Hematopoietic multipotent progenitor cell treated with erythropoietin and hydrocortisone succinate and interleukin-3 and kit ligand, for 4 days (in vitro differentiated cells): ENCODE measurements around the gene LEUTX.
"Not testable (repeated sequence)": the region's sequence is repeated elsewhere in the genome, so short reads cannot be mapped to it uniquely, and the experiment has no call there.

Experiments
- DNase-seq: peaks from one replicate; pipeline ENCODE4 v3.0.0-alpha.2; 2015

The LEUTX gene, protein sequence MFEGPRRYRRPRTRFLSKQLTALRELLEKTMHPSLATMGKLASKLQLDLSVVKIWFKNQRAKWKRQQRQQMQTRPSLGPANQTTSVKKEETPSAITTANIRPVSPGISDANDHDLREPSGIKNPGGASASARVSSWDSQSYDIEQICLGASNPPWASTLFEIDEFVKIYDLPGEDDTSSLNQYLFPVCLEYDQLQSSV

DNA sequence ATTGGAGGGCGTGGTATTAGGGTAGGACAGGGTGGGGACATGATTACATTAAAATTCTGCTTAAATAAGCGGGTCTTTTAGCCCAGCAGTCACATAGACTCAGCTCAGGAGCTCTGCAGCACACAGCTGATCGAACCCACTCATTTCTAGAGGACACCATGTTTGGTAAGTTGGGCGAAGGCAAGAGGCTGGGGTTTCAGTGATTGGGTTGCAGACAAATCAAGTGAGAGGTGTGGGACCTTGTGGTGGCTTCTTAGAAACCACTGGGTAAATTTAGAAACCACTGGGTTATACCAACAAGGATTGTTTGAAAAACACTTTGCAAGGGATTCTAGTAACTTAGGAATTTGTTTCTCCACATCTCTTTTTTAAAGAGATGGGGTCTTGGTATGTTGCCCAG, at the start of gene LEUTX:
LEUTX (plus strand) TSS at position 92 of the 400 bp plus-strand sequence; CDS start at position 159, 67 bp downstream.
- DNase-seq = no peak

DNA sequence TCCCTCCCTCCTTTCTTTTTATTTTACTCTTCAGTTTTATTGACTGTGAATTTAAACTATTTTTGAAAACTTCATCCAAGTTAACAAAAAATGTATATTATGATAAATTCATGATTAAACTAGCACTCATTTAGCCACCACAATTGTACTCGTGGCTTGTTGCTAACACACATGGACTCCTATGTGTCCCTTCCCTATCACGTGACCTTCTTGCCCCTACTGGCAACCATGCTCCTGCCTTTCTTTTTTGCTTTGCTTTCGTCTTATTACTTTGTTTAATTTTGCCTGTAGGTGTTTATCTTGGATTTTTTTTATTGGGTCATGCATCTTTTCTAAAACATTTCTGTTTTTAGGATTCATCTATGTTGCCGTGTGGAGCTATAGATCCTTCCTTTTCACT, 49.1 kb upstream of the LEUTX start:
- peak; percentile 29 for DNase-seq

DNA sequence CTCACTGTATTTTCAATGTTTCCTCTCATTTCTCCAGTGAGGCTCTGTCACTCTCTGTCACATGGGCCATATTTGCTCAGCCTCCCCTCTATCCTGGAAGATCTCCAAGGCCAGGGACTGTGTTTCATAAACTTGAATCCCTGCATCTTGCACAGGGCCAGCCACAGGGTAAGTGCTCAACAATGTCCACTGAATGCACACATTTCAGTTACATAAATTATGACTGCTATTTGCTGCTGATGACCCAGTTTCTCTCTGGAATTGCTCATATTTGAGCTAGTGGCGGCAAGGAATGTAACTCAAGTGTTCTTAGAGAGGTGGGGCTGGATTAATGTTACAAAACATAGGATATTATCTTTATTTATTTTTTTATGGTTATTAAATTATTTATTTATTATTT, 47.0 kb upstream of the LEUTX start:
- DNase-seq = no peak

DNA sequence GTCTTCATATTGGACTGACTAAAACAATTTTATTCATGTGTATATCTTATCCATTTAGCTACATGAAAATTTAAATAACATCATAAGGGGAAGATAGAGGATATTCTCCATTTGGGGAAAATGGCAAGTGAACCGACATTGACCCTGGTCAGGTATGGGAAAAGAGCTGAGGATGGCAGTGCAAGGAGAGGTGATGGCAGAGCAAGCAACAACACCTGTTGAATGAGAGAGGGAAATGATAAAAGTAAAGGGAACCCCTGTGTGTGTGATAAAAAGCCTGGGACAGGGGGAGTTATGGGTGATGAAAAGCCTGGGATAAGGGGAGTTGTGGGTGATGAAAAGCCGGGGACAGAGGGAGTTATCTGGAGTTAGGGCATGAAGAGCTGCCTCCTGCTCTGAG, 44.8 kb upstream of the LEUTX start:
- no peak for DNase-seq

DNA sequence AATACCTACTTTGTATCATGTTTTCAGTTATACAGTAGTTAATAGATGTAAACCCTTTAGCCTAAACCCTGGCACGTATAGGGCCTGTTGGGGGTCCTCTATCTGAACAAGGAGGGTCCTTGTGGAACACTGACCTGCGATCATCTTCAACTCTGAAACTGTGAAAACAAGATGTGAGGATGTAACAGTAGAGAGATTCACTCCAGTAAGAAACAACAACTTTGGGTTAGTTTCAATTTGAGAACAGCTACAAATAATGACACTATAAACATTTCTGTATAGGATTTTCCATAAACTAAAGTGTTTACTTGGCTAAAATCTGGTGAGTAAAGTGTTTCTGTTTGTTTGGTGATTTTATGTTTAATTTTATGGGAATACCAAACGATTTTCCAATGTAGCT, 43.0 kb upstream of the LEUTX start:
- DNase-seq = no peak

DNA sequence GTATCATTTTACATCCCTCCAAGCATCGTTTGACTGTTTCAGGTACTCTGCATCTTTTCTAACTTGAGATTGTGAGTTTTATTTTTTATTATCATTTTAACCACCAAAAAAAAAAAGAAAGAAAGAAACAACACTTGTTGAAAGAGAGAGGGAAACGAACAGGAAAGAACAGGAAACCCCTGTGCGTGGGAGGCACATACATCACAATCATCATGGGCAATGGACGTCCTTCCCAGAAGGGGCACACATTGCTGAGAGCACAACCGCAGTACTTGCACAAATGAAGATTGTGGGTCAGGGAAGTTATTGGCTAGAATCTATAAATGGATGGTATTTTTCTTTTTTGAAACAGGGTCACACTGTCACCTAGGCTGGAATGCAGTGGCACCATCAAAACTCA, 42.6 kb upstream of the LEUTX start:
- DNase-seq = no peak

DNA sequence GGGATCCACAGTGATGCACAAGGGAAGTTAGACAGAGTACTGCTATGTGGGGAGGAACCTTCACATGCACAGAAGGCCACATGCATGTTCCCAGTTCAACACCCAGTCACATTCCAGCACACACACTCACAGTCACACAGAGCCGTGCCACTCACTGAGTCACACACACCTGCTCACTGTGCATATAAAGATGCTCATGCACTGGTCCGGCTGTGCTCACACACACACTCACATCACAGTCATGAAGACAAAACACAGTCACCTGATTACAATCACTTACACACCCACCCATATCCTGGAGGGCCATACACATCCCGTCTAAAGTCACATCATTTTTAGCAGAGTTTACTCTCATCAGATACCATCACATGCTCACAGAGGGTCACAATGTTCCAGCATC, 41.3 kb upstream of the LEUTX start:
- DNase-seq = no peak

DNA sequence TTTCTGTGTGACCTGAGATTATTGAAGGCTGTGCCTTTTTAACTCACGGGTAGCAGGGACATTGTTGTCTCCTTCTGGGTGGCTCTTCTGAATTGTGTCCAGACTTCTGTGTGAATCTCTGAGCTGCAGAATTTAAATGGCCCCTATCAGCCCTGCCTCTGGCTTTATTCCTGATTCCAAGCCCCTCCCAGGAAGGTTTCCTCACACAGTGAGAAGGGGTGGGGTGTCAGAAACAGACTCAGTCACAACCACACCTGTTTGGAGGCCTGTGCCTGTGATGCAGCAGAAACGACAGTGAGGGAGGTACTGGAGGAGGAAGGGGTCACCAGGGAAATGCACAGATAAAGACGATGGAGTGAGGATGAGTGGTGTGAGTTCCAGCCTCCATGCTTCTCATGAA, 40.8 kb upstream of the LEUTX start, which contains the start of gene CLC:
CLC (minus strand) TSS at position 139 of the 400 bp plus-strand sequence; CDS start at position 62, 77 bp downstream.
- peak; percentile 68 for DNase-seq

DNA sequence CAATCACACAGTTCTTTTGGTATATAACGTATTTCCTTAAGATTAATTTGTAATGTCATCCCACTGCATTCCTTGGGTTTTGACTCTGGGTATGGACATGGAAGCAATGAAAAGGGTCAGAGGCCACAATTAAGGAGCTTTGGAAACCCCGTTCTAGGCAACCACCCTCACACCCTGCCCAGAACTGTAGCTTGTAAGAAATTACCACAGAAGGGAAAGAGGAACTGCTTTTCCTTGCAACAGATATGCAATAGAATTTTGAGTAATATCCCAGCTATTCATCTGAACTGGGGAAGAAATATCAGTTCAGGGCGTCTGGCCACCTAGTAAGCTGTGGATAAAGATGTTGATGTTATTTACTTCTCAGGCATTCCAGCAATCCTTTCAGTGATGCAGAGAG, 39.8 kb upstream of the LEUTX start:
- DNase-seq = peak; percentile 56

DNA sequence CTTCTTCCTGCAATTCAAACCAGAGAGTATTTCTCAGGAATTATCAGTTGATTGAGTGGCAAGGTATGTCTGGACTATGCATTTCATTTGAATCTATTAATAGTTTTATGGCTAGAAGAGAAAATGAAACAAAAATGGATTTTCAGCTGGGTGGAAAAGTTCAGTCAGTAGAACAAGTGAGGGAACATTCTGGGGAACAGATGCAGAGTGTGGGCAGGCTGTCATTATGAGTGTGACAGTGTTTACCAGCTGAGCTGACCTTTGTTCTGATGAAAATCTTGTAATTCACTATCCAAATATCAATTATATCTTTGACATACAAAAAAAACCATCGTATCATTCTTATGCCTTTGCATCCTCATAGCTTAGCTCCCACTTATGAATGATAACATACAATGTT, 38.3 kb upstream of the LEUTX start:
- no peak for DNase-seq

DNA sequence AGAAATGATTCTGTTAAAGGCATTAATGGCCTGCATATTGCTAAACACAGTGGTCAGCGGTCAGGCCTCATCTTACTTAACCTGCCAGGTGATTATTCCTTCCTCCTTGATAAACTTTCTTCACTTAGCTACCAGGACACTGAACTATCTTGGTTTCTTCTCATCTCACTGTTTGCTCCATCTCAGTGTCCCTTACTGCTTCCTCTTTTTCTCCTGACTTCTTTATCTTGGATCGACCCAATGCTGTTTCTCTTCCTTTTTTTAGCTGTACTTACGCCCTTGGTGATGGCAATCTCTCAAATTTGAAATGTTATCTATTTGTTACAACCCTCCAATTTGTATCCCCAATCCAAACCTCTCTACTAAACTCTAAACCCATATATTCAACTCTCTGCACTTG, 33.0 kb upstream of the LEUTX start:
- DNase-seq = peak; percentile 79

DNA sequence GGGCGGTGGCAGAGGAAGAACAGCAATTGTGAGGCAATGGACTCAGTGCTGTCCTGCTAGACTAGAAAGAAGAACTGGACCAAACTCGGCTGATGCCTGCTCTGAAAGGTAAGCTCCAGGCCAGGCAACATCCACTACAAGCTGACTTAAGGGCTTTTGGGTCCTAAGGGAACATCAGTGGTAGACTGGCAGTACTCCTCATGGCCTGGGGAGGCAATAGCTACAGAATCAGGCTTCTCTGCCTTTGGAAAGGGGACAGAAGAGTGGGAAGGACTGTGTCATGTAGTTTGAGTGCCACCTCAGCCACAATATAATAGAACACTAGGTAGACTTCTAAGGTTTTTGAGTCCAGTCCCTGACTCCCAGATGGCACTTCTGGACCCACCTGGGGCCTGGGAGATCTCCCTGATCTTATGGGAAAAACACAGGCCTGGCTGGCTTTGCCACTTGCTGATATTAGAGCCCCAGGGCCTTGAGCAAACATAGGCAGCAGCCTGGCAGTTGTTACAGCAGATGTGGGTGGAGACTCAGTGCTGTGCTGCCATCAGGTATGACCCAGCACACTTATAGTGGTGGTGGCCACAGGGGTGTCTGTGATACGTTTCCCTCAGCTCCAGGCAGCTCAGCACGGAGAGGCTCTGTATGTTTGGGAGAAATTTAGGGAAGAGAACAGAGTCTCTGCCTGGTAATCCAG, 31.7 kb upstream of the LEUTX start:
- DNase-seq = no peak

DNA sequence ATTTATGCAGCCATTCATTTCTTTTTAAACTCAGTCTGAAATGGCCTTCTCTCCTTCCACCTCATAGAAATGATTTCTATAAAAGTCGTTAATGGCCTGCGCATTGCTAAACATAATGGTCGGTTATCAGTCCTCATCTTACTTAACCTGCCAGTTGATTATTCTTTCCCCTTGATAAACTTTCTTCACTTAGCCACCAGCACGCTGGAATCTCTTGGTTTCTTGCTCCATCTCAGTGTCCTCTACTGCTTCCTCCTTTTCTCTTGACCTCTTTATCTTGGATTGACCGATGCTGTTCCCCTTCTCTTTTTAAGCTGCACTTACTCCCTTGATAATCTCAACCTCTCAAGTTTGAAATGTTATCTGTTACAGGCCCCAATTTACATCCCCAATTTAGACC, 28.7 kb upstream of the LEUTX start:
- peak; percentile 69 for DNase-seq

DNA sequence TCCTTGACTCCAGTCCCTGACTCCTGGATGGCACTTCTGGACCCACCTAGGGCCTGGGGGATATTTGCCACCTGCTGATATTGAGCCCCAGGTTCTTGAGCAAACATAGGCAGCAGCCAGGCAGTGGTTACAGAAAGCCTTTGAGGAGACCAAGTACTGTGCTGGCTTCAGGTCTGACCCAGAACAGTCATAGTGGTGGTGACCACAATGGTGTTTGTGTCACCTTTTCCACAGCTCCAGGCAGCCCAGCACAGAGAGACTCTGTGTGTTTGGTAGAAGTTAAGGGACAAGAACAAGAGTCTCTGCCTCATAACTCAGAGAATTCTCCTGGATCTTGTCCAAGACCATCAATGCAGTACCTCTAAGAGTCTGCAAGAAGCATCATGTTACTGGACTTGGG, 26.3 kb upstream of the LEUTX start:
- DNase-seq = no peak

DNA sequence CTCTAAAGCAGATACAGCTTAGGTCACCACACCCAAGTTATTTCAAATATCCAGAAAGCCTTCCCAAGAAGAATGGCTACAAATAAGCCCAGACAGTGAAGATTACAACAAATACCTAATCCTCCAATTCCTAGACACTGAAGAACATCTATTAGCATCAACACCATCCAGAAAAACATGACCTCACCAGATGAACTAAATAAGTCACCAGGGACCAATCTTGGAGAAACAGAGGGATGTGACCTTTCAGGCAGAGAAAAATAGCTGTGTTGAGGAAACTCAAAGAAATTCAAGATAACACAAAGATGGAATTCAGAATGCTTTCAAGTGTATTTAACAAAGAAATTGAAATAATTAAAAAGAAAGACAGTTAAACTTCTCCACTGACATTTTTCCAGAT, 25.9 kb upstream of the LEUTX start:
- no peak for DNase-seq

DNA sequence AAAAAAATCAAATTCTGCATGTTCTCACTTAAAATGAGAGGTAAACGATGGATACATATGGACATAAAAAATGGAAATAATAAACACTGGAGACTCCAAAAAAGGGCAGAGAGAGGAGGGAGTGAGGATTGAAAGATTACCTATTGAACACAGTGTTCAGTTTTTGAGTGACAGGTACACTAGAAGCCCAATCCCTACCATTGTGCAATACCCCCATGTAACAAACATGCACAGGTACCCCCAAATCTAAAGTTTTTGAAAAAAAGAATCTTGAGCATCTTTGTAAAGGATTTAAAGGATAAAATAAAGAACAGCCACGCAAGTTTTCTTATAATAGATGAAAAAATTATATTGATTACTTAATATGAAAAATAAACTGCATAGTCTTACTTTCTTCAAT, 24.1 kb upstream of the LEUTX start:
- DNase-seq = no peak

DNA sequence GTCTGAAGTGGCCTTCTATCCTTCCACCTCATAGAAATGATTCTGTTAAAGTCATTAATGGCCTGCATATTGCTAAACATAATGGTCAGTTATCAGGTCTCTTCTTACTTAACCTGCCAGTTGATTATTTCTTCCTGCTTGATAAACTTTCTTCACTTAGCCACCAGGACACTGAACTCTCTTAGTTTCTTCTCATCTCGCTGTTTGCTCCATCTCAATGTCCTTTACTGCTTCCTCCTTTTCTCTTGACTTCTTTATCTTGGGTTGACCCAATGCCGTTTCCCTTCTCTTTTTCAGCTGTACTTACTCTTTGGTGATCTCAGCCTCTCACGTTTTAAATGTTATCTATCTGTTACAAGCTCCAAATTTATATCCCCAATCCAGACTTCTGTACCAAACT, 23.7 kb upstream of the LEUTX start:
- peak; percentile 66 for DNase-seq

DNA sequence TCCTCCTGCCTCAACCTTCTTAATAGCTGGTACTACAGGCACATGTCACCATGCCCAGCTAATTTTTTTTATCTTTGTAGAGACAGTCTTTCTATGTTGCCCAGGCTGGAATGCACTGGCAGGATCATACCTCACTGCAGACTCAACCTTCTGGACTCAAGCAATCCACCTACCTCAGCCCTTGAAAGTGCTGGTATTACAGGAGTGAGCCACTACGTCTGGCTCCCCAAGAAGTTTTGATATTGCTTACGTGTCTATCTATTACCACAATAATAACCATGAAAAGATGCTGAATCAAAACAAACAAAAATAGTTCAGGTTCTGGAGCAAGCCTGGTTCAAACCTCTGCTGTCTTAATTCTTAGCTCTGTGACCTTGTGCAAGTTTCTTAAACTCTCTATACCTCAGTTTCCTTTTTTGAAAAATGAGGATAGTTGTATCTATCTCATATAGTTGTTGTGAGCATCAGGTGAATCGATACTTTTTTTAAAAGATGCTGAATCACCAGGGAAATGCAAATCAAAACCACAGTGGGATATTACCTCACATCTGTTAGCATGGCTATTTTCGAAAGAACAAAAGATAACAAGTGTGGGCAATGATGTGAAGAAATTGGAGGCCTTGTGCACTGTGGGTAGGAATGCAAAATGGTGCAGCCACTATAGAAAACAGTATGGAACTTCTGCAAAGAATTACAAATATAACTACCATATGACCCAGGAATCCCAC, 19.0 kb upstream of the LEUTX start:
- peak; percentile 64 for DNase-seq

DNA sequence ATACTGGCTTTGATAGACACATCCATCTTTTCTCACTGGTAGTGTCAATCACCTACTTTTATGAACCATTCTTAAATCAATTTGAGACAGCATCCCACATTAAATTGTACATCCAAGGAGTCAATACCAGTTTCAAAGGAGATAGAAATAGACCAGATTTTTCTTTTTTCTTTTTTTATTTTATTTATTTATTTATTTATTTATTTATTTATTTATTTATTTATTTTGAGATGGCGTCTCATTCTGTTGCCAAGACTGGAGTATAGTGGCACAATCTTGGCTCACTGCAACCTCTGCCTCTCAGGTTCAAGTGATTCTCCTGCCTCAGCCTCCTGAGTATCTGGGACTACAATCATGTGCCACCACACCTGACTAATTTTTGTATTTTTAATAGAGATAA, 16.8 kb upstream of the LEUTX start:
- DNase-seq = not testable (repeated sequence)

DNA sequence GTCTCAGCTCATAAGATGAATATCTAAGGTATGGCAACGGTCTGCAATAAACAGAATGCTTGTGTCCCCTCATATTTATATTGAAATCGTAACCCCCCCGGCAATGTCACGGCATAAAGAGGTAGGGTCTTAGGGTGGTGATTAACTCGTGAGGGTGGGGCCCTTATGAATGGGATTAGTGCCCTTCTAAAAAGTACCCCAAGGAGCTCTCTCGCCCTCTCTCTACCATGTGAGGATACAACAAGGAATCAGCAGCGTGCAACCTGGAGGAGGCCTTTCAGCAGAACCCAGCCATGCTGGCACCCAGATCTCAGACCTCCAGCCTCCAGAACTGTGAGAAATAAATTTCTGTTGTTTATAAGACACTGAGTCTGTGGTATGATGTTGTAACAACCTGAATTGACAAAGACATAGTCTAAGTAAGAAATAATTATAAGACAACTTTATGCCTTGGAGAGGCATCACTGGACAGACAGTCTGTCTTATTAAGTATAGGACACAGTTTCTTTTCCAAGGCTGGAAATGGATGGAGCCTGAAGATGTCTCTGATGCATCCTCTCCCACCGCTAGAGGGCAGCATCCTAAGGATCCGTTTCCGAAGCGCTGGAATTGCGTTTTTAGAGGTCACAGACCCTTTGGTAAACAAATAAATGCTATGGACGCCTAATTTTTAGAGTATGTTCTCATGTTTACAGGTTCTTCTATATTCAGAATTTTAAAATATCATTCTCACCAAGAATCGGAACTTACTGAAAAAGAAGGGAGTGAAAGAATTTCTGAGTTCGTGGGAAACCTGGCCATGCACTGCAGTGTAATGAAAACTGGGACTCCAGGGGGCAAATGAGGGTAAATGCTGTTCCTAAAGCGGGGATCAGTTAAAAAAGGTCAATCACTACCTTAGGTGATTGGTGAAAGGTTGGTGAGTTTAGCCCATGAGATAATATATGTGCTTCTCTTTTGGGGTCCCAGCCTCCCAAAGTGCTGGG, 13.3 kb upstream of the LEUTX start:
- DNase-seq = peak; percentile 64

DNA sequence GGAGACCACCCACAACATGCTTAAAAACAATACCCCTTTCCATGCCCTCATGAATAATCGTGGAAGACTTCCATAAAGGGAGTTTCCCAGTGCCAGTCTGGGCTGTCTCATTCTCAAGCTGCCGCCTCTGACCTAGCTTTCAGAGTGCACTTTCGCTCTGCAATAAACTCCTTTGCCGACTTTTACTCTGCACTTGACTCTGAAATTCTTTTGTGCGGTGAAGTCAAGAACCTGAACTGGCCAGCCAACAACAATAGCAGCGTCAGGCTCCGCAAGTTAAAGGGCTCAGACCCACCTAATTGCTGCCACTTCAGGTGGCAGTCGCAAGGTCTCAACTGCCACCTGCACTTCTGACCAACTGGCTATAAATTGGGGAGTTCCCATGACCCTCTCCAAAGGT, 10.3 kb upstream of the LEUTX start:
- no peak for DNase-seq

DNA sequence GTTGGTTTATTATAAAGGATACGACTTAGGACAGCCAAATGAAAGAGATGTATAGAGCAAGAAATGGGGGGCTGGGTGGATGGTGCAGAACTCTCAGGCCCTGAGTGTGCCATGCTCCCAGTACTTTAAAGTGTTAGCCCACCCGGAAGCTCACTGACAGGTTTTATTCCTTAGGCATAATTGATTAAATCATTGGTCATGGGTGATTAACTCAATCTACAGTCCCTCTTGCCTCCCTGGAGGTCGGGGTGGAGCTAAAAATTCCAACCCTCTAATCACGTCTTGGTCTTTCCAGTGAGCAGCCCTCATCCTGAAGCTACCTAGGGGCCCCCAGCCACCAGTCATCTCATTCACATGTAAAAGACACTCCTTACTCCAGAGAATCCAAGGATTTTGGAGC, 9.9 kb upstream of the LEUTX start:
- DNase-seq = no peak

DNA sequence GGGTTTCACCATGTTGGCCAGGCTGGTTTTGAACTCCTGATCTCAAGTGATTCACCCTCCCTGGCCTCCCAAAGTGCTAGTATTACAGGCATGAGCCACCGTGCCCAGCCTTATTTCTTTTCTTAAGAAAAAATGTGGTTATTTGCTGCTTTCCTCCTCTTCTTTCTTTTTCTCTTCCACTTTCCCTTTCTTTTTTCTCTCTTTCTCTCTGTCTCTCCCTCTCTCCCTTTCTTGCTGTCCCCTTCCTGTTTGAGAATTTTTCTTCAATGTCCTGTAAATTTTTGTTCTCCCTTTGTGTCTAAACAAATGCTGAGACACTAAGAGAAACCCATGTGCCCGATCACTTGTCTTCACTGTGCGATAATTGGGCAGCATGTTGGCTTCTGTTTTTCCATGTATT, 2.2 kb downstream of the LEUTX start:
- DNase-seq = no peak
